GM12878 (cell line): ENCODE data around the gene RHOG. TPM values are rescaled to one million over a fixed set of nuclear protein-coding genes. Genes with fewer than 3 reads are reported as not detected.

Source experiments
- ATAC-seq: fragments of 200-7000 bp; cut with Tn5 transposase; 3 replicates; pipeline ENCODE4 v1.9.1; 2020; ENCODE audit warnings: mild to moderate bottlenecking, moderate library complexity
- BruUV-seq: library from RNA; stranded (reverse); fragments of 400-500 nt; replicated peaks from 2 replicates; lab custom pipeline; 2021; lab: Mats Ljungman, UMichigan
- CTCF ChIA-PET: fragments of 300-600 bp; sonication (Branson Sonifier 250); formaldehyde crosslinking; extraction: SDS; loops from one replicate; lab custom pipeline; 2021; ENCODE audit warnings: inconsistent platforms; lab: Yijun Ruan, JAX
- POLR2A ChIA-PET: fragments of 350-600 bp; formaldehyde crosslinking; extraction: SDS; loops from one replicate; lab custom pipeline; 2021; ENCODE audit warnings: inconsistent platforms; lab: Charles Lee
- RAD21 ChIA-PET: fragments of 300-600 bp; sonication (Branson Sonifier 250); formaldehyde crosslinking; loops from one replicate; lab custom pipeline; 2023; ENCODE audit warnings: antibody characterized with exemption; ENCODE audit not compliant: unreplicated experiment; lab: Charles Lee
- SMC1A ChIA-PET: fragments of 300-600 bp; sonication (Branson Sonifier 250); formaldehyde crosslinking; loops from one replicate; lab custom pipeline; 2023; ENCODE audit not compliant: unreplicated experiment, uncharacterized antibody; lab: Charles Lee
- DNase-seq: peaks from one replicate; pipeline ENCODE4 v3.0.0-alpha.2; 2011; ENCODE audit warnings: low read depth, low spot score
- FAIRE-seq: peaks from 3 replicates; lab custom pipeline; 2011; peaks lifted over from hg19 to GRCh38; lab: Jason Lieb, UNC
- H2AFZ ChIP-seq: 2 replicates; pipeline ENCODE4 v1.6.0; 2011; ENCODE audit warnings: low read depth, low read length, control low read depth; ENCODE audit not compliant: control insufficient read depth
- H3K27ac ChIP-seq: 2 replicates; pipeline ENCODE4 v1.5.1; 2011; ENCODE audit warnings: control low read depth; ENCODE audit not compliant: control insufficient read depth, insufficient read depth
- H3K27me3 ChIP-seq, 2 experiments: replicated peaks in 1 of 2; 2 replicates each; pipeline versions ENCODE4 v1.6.0 to v1.6.1; 2011; ENCODE audit warnings: low read length in 1 of 2; ENCODE audit not compliant: control insufficient read depth in 2 of 2, insufficient read depth in 2 of 2
- H3K36me3 ChIP-seq, 2 experiments: 2 replicates each; pipeline ENCODE4 v1.5.1; 2011; ENCODE audit warnings: low read length in 1 of 2; ENCODE audit not compliant: control insufficient read depth in 2 of 2, insufficient read depth in 2 of 2
- H3K4me1 ChIP-seq: 2 replicates; pipeline ENCODE4 v1.6.1; 2011; ENCODE audit warnings: mild to moderate bottlenecking, low read length, moderate library complexity, mixed read lengths; ENCODE audit not compliant: control insufficient read depth, insufficient read depth
- H3K4me2 ChIP-seq: 2 replicates; pipeline ENCODE4 v1.6.0; 2011; ENCODE audit warnings: control low read depth; ENCODE audit not compliant: control insufficient read depth, insufficient read depth
- H3K4me3 ChIP-seq: fragments of 200-600 bp; sonication (generic); 2 replicates; pipeline ENCODE4 v1.5.1; 2016
- H3K79me2 ChIP-seq: 2 replicates; pipeline ENCODE4 v1.6.0; 2011; ENCODE audit warnings: low read length; ENCODE audit not compliant: control insufficient read depth, insufficient read depth
- H3K9ac ChIP-seq: 2 replicates; pipeline ENCODE4 v1.8.0; 2011; ENCODE audit warnings: low read length, control low read depth, mixed read lengths; ENCODE audit not compliant: control insufficient read depth, insufficient read depth
- H3K9me3 ChIP-seq: replicated peaks from 3 replicates; pipeline ENCODE4 v1.5.1; 2011; ENCODE audit warnings: mild to moderate bottlenecking, low read length; ENCODE audit not compliant: control insufficient read depth, insufficient read depth
- H4K20me1 ChIP-seq: 2 replicates; pipeline ENCODE4 v1.6.0; 2011; ENCODE audit not compliant: control insufficient read depth, insufficient read depth
- BACH1 ChIP-seq: fragments of 450-650 bp; IDR thresholded peaks from 2 replicates; pipeline ENCODE4 v1.6.1; 2017; ENCODE audit warnings: mild to moderate bottlenecking, borderline replicate concordance
- MYC ChIP-seq: IDR thresholded peaks from 2 replicates; pipeline ENCODE4 v1.6.1; 2011; ENCODE audit warnings: mild to moderate bottlenecking, low read length, moderate library complexity, inconsistent platforms; ENCODE audit not compliant: insufficient read depth, insufficient replicate concordance, insufficient read length, severe bottlenecking
- SPI1 ChIP-seq: IDR thresholded peaks from 2 replicates; pipeline ENCODE4 v1.6.1; 2011; ENCODE audit warnings: low read depth, mild to moderate bottlenecking, low read length, moderate library complexity, borderline replicate concordance; ENCODE audit not compliant: insufficient read depth
- SREBF2 ChIP-seq: IDR thresholded peaks from 2 replicates; pipeline ENCODE4 v1.6.1; 2012; ENCODE audit warnings: mild to moderate bottlenecking, low read length
- WGBS: methylation state at CpG from one replicate; pipeline ENCODE4 v1.1.6; 2016; ENCODE audit warnings: low lambda C conversion rate; ENCODE audit not compliant: insufficient replicate concordance, insufficient coverage; ENCODE audit errors: missing lambda C conversion rate; 5-methylcytosine and 5-hydroxymethylcytosine counted together
- in situ Hi-C: fragments of 300-500 bp; cut with MboI; formaldehyde crosslinking; loops from 9 replicates; pipeline ENCODE4 v1.14.3; 2018; ENCODE audit warnings: mixed read lengths
- intact Hi-C: fragments of 100-400 bp; cut with micrococcal nuclease; formaldehyde crosslinking; loops from one replicate; pipeline ENCODE4 v1.14.2; 2022; ENCODE audit not compliant: unreplicated experiment
- polyA plus RNA-seq, 11 experiments: library from polyadenylated mRNA; depleted of rRNA in 4 of 11; unstranded in 6 of 11; stranded (reverse) in 5 of 11; fragments of >200 nt; fragmentation: Nextera tagmentation in 4 of 11; fragmentation: Illumina TruSeq in 1 of 11; extraction: Ambion mirVana in 4 of 11; extraction: Trizol in 1 of 11; gene quantifications; 1 replicate in 1 of 11; 2 replicates in 10 of 11; pipeline versions ENCODE4 v1.2.1 to v1.2.3, GENCODE V29; 2011 to 2016; ENCODE audit warnings: inconsistent platforms in 2 of 11, missing spikeins in 2 of 11, low read depth in 1 of 11
- total RNA-seq, 4 experiments: library from RNA; depleted of rRNA in 3 of 4; stranded (reverse); fragments of >200 nt in 3 of 4; fragmentation: Illumina TruSeq in 1 of 4; extraction: Trizol in 1 of 4; gene quantifications; 2 replicates each; pipeline versions ENCODE4 v1.2.1 to v1.2.3, GENCODE V29; 2013 to 2021

The RHOG gene
- total and polyA plus RNA-seq, 10 of the 15 experiments (the other 5 are each of a cell fraction or from before 2014, with no cell fraction given) = 16.0 to 172 (median 94.8) TPM

- ChIA-PET CTCF (interaction anchor here (0.6 to 5.3 kb wide), 7 partner anchors 13 to 289 kb away, joined by 3 to 44 read pairs (median 4); partner anchors contain the start of genes NUP98 and PGAP2), SMC1A (interaction anchor here (0.9 to 5.8 kb wide), 5 partner anchors 11 to 58 kb away, joined by 3 to 28 read pairs (median 9); partner anchors contain the start of genes NUP98 and PGAP2), POLR2A (interaction anchor here (0.7 to 3.5 kb wide), 3 partner anchors 13 to 34 kb away, joined by 3 to 27 read pairs (median 4); partner anchors contain the start of gene NUP98), RAD21 (interaction anchor here (1.3 to 3.9 kb wide), 4 partner anchors 13 to 71 kb away, joined by 3 to 25 read pairs (median 4); partner anchors contain the start of genes PGAP2 and RHOG)
- Histone ChIP-seq H3K36me3 (peaks cover 6 to 12% of the 10 kb centered on the region in 2 experiments; a peak in 3 of 4 replicates), H3K4me3 (no peak overlapping the region), H2AFZ (no peak overlapping the region), H3K79me2 (peaks cover 67% of the 10 kb centered on the region), H3K27ac (0 out of 2 replicates have a peak overlapping the region, but pooled peaks have one; percentile 31), H4K20me1 (no peaks in the 10 kb centered on the region), H3K27me3 (no peaks in the 10 kb centered on the region), H3K4me2 (no peak overlapping the region), H3K9ac (no peak overlapping the region), H3K9me3 (no peaks in the 10 kb centered on the region), H3K4me1 (peaks cover 12% of the 10 kb centered on the region)
- intact Hi-C loops (no loop called here), in situ Hi-C loops (no loop called here)
- TF ChIP-seq SPI1 (peak; percentile 3; the same call in 1 of the 2 replicates), MYC (no peak)
- ATAC-seq (no peak), FAIRE-seq (no peak), DNase-seq (no peak)
- WGBS = 90% methylated on average over 4 of the region's 4 CpGs
- BruUV-seq = no TSS peak
Measured at GRCh38 chr11:3783611-3784010, 57.1 kb downstream of the RHOG start.

DNA sequence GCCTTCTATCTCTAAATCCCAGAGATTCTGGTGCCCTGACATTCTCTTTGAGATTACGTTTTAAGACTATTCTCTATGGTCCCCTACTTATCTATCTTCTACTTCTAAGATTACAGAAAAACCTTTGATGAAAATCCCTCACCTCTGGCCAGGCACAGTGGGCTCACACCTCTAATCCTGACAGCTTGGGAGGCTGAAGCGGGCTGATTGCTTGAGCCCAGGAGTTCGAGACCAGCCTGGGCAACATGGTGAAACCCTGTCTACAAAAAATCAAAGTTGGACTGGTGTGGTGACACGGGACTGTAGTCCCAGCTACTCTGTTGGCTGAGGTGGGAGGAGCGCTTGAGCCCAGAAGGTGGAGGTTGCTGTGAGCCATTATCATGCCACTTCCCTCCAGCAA, 57.8 kb downstream of the RHOG start:
- in situ Hi-C loops = no loop called here
- no peak overlapping the region for H3K4me2 ChIP-seq
- no peaks in the 10 kb centered on the region for H3K9me3 ChIP-seq
- no peak overlapping the region for H3K9ac ChIP-seq
- no peaks in the 10 kb centered on the region for H3K27me3 ChIP-seq
- CTCF ChIA-PET = interaction anchor here (0.9 to 5.3 kb wide), 5 partner anchors 14 to 290 kb away, joined by 3 to 44 read pairs (median 12); partner anchors contain the start of genes NUP98 and PGAP2
- no peak overlapping the region for H3K27ac ChIP-seq
- no peak overlapping the region for H3K4me3 ChIP-seq
- TF ChIP-seq SREBF2 (no peak), BACH1 (no peak)
- TF ChIP-seq, all 136 proteins: peak for 0
- no TSS peak for BruUV-seq
- WGBS = 98% methylated on average over 5 of the region's 5 CpGs
- ChIA-PET RAD21 (interaction anchor here (1.3 to 1.6 kb wide), 2 partner anchors 25 to 59 kb away, joined by 5 to 8 read pairs; partner anchors contain the start of genes PGAP2 and RHOG), SMC1A (interaction anchor here (3.2 to 5.8 kb wide), 2 partner anchors 26 to 59 kb away, joined by 9 to 28 read pairs; partner anchors contain the start of gene PGAP2), POLR2A (interaction anchor here (3.5 kb wide), 1 partner anchor 14 kb away, joined by 27 read pairs; the partner anchor contains the start of gene NUP98)
- Histone ChIP-seq H3K4me1 (peaks cover 12% of the 10 kb centered on the region), H2AFZ (no peak overlapping the region), H4K20me1 (no peaks in the 10 kb centered on the region), H3K79me2 (peaks cover 61% of the 10 kb centered on the region), H3K36me3 (peaks cover 9 to 18% of the 10 kb centered on the region in 2 experiments; a peak in 3 of 4 replicates)
- FAIRE-seq (no peak), DNase-seq (no peak), ATAC-seq (no peak)
- intact Hi-C loops = no loop called here
